GM12874 (cell line): Measurements from ENCODE around the gene MKI67.

Experiments used
- CTCF ChIP-seq: IDR thresholded peaks from 2 replicates; pipeline ENCODE4 v1.5.1; 2011; ENCODE audit warnings: low read depth, mild to moderate bottlenecking, control low read depth, low read length, moderate library complexity; ENCODE audit not compliant: insufficient read depth

MKI67 gene

DNA sequence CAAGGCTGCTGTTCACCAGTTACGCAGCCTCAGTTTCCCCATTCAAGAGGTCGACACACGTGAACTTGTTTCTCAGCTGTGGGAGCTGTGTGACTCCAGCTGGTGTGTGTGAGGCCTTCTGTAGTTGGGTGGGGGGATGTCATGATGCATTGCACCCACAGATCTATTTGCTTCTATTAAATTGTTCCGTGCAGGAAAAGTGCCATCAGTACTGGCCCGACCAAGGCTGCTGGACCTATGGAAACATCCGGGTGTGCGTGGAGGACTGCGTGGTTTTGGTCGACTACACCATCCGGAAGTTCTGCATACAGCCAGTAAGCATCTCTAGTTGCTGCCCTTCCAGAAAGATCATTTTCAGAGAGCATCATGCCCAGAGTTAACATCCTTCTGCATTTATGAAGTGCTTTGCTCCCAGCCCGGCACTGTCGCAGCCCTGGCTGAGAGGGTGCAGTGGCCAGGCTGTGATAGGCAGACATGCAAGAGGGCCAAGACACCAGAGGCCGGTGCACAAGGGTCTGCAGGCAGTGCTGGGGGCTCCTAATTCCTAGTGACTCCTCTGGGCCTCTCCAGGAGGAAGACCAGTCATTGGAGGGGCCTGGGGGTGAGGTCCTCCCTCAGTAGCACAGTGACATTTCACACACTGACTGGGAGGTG is 60.2 kb downstream of the MKI67 start:
- no peak for TF ChIP-seq CTCF

- no peak for TF ChIP-seq CTCF
Measured at GRCh38 chr10:128064970-128065580, 61.1 kb downstream of the MKI67 start.

DNA sequence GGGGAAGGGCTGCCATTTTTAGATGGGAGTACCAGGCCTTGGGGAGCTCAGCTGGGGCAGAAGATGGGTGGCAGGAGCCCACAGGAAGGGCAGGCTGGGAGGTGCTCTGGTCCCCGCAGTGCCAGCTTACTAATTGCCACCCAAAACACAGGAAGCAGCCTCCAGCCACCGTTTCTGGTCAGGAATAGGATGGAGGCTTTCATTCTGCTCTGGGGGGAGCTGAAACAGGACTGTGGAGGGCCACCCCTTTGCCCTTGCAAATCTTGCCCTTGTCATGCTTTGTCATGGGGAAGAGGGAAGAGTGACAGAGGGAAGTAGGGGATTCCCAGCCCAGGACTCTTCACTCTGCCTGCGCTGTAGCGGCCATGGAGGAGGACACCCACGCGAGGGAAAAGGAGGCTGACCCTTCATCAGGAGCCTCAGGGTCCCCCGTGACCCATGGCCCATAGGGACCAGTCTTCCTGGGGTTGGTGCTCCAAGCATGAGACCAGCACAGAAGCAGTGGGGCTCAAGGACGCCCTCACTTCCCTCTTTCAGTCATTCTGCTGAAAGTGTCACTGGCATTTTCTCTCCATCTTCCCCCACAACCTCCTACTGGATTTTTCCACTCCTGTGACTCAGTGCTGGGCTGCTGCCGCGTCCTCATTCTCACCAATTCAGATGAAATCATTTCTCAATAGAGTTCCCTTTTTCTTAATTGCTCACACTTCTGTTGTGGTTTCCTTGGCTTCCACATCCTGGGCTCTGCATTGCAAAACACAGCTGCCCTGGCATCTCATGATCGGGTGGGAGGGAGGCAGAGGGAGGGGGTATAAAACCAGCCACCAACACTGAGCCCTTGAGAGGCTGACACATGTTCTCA is 61.9 kb downstream of the MKI67 start:
- no peak for TF ChIP-seq CTCF

- TF ChIP-seq CTCF: no peak
Measured at GRCh38 chr10:128063736-128064107, 62.5 kb downstream of the MKI67 start.

DNA sequence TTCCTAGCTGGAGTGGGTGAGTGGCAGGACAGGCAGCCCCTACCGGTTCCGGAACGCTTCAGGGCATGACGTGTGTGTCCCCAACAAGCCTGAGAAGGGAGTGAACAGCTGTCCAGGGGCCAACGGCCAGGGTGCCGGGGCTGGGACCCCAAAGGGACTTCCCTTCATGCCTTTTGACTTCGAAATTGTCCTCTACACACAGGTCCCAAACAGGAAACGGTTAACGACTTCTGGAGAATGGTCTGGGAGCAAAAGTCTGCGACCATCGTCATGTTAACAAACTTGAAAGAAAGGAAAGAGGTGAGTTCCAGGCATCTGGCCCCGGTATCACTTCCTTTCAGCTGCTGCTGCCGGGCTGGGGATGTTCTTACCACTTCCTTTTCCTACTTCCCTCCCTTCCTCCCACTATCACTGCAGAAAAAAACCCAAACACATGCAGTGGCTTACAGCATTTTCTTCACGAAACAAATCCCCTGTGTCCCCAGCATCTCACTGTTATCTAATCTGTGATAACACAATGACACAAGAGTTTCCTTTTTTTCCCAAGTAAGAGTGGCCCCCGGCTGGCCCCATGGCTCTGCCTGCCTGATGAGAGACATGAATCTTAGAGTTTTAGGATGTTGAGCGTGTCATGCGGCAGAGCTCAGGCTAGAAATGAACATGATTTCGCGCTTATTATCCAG is 63.2 kb downstream of the MKI67 start:
- TF ChIP-seq CTCF: no peak

DNA sequence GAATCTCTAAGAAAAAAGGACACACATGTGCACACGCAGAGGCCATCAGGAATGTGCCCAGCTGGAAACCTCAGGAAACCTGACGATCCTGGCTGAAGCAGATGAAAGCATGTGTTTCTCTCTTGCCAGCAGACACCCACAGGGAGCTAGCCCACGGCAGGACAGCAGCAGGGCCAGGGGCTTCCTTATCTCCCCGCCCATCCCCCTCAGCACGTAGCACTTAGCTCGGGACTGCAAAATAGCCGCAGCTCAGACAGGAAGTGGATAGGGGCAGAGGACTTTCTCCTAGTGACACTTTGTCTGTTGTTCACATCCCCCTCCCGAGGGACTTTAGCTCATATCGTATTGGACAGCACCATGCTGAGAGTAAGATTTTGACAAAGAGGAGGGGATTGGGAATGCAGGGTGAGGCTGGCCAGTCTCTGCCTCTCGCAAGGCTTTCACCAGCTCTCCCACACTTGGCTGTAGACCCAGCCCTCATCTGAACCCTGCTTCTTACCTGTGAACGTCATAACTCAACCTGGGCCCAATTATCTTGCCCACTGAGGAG is 63.8 kb downstream of the MKI67 start:
- TF ChIP-seq CTCF: no peak
